Right forelimb (tissue), 1 donor: ENCODE results near the gene BRIP1.
"Not testable (repeated sequence)": the region's sequence is repeated elsewhere in the genome, so short reads cannot be mapped to it uniquely, and the experiment has no call there.

Experiments
- DNase-seq: peaks from one replicate; pipeline ENCODE4 v3.0.0-alpha.2; 2018

Gene BRIP1

DNA sequence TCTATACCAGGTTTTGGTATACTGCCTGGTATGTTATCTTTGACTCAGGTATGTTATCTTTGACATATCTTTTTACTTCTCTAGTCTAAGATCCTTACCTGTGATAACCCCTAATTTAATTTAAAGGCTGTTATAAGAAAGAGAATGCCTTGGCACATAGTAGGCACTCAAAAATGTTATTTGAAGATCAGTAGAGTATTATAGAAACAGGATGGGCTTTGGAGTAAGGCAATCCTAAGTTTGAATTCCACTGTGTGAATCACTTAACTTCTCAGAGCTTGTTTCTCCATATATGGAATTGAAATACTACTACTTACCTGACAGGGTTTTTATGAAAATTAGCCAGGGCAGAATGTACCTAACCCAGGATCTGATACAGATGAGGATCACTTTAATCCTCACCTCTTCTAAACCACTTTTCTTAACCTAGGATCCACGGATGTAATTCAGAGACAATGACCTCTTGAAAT is 1.2 kb downstream of the BRIP1 start:
- DNase-seq = no peak

DNA sequence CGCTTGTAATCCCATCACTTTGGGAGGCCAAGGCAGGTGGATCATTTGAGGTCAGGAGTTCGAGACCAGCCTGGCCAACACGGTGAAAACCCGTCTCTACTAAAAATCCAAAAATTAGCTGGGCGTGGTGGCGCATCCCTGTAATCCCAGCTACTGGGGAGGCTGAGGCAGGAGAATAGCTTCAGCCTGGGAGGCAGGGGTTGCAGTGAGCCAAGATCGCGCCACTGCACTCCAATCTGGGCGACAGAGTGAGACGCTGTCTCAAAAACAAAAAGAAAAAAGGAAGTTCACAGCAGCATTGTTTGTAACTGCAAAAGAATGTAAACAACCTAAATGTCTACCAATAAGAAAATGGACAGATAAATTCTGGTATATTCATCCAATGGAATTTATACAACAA is 2.9 kb downstream of the BRIP1 start:
- not testable (repeated sequence) for DNase-seq

DNA sequence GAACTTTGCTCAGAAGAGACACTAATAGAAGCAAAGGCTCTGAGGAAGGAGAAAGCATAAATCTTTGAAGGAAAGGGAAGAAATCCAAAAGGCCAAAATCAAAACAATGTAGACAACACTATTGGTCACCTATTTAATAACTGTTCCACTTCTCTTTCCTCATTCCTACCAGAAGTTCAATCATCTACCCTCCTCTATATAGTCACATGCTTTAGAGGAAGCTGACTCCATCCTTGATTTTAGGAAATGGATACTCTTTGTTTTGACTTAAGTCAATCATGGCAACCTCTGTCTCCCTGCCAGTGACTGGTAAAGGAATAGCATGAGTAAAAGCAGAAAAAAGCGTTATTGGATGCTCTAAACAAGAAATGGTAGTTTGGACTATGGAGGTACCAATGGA is 7.3 kb downstream of the BRIP1 start:
- no peak for DNase-seq

DNA sequence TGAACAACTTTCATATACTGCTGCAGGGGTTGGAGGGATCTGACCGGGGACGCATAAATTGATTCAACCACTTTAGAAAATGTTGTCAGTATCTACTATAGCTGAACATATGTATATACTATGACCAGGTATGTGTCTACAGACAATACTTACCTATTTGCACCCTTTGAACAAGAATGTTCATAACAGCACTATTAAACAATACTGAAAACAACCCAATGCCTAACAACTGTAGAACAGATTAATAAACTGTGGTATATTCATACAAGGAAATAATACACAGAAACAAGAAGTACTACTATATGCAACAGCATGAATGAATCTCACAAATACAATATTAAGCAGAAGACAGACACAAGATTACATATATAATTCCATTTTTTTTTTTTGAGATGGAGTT is 10.5 kb downstream of the BRIP1 start:
- DNase-seq = no peak

DNA sequence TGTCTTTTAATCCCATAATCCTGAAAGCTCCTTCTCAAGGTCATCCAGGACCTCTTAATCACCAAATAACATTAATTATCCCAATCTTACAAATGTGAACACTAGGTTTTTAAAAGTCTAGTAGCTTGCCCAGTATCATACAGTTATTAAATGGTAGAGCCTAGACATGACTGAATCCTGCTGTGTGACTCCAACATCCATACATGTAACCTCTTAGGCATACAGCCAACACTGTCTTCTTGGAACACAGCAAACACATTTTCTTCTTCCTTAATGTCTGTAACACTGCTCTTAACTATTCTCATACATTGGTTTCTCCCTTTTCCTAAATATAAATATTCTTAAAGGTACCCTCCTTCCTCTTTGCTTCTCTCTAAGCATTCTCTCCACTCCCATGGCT is 13.7 kb downstream of the BRIP1 start:
- no peak for DNase-seq

DNA sequence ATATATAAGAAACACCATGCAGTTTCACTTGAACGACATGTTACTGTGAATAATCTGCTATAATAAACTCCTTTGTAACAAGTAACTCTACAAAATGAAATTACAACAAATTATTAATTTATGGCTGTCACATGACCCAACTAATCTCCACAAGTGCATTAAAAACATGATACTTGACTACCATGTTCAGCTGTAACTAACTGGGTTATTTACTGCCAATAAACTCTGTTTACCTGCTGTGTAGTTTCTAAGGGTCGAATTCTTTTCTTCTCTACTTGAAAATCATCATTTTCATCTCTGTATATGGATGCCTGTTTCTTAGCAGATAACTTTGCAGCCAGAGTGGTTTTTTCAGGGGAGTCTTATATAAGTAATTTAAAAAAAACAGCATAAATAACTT is 14.4 kb downstream of the BRIP1 start:
- no peak for DNase-seq

DNA sequence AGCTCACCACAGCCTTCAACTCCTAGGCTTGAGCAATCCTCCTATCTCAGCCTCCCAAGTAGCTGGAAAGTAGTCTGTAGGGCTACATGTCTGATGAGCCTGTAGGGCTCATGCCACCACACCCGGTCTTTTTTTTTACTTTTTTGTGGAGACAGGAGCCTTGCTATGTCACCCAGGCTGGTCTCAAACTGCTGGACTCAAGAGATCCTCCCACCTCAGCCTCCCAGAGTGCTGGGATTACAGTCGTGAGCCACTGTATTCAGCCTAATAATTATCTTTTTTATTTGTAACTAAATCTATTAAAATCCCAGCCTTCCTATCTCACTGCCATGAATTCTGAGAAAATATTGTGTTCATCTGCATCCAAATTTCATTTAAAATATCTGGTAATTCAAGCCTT is 15.1 kb downstream of the BRIP1 start:
- DNase-seq = no peak

DNA sequence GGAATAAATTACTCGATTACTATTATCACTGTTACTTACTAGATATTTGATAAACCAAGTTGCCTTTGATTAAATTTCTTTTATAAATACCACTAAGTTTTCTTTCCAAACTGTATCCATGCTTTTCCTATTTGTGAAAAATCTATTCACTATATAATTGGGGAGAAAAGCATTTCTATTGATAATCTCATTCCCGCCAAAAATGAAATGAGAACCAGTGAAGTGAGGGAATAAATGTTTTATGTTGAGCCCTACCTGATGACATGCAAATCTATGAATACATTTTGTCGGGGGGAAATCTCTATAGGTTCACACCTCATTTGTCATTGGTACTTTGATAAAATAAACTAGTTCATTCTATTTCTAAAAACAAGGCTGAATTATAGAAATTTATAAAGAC is 15.7 kb downstream of the BRIP1 start:
- no peak for DNase-seq

DNA sequence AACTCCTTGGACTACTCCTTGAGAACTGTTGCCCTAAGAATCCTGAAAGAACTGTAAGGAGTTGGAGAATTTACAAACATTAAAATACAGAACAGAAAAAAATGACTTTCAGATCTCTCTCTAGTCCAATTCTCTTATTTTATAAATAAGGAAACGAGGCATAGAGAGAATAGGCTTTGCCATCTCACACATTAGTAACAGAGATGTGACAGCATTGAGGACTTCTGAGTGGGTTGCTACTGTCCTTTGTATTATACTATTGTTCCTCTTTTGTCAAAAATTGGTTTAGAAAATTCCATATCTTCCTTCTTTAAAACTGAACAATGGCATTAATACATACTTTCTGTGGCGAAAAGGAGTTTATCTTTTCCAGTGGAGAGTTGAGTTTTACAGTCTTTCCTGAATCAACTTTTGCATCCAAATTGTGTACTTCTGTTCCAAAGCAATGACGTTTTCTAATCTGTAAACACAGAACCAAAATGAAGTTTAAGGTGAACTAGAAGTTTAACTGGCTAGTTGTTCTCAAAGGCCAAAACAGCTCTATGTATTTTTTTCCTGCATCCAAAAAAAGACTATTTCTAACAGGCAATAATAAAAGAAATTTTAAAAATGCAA is 16.5 kb downstream of the BRIP1 start:
- DNase-seq = no peak

DNA sequence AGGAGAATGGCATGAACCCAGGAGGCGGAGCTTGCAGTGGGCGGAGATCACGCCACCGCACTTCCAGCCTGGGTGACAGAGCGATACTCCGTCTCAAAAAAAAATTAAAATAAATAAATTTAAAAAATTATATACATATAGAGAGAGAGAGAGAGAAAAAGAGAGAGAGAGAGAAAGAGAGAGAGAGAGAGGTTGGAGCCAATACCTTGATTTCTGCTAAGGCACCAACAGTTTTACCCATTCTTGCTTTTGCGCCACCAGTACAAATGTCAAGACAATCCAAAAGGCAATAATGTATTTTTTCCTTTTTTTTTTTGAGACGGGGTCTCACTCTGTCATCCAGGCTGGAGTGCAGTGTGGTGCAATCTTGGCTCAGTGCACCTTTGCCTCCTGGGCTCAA is 17.2 kb downstream of the BRIP1 start:
- DNase-seq = no peak

DNA sequence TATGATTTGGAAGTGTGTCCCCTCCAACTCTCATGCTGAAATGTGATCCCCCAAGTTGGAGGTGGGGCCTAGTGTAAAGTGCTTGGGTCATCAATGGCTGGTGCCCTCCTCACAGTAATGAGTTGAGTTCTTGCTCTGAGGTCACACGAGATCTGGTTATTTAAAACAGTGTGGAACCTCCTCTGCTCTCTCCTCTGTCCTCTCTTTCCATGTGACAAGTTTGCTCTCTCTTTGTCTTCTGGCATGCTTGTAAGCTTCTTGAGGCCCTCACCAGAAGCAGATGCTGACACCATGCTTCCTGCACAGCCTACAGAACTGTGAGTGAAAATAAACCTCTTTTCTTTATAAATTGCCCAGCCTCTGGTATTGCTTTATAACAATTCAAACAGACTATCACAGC is 19.9 kb downstream of the BRIP1 start:
- DNase-seq = no peak

DNA sequence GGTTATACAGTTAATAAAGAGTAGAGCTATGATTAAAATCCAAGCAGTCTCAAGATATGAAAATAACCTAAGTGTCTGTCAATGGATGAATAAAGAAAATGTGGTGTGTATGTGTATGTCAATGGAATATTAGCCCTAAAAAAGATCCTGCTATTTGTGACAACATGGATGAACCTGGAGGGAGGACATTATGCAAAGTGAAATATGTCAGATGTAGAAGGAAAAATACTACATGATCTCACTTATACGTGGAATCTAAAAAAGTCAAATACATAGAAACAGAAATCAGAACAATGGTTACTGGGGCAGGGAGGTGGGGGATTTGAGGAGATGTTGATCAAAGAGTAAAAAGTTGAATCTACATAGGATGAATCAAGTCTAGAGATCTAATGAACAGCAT is 20.4 kb downstream of the BRIP1 start:
- DNase-seq = no peak

DNA sequence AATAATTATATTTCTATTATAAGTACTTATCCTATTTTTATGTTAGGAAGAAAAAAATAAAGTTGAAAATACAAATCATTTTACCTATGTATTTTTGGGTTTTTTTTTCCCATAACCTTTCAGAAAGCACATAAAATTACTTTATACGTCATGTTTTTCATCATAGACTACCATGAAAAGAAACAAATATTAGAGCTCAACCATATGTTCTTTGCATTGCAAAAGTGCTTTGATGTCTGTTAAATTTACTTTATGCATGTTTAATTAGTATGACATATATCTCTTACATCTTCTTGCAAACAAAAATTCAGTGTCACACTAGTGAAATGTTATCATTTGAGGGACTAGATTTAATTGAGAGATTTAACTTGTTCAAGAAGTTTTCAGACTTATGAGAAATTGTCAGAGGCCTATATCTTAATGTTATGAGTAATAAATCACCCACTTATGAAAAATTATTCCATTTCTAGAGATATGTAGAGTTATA is 24.0 kb downstream of the BRIP1 start:
- no peak for DNase-seq

DNA sequence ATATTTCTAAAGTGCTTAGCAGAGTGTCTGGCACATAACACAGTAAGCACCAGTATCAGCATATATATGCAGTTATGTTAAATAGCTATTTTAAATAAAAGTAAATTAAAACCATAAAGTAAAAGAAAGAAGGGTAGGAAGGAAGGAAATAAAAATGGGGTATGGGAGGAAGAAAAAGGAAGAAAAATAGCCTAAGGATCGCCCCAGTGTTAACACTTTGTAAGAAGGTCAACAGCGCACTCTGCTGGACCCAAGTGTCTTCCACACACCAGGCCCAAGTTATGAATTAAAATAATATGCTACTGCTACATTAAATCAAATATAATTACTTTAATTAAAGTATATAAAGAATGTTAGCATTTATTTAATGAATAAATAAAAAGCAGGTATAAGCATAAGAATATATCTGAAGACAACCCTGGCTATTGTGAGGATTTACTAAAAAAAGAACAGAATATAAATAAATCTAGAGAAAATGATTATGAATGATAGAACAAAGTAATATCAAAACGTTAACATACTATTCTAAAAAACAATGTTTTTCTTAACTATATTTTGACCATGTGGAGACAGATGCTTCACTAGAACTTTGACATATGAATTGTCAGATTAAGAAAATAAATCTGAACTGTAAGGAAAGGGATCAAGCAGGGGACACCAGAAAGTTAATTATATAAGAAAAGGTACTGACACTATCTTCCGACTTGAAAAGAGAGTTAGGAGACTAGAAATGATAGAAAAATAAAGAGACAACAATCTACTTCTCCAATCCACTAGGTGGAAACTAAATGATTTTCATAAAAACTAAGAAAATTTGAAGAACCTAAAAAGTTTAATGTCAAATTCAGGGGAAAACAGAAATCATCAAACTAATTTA is 25.9 kb downstream of the BRIP1 start:
- peak; percentile 66 for DNase-seq

DNA sequence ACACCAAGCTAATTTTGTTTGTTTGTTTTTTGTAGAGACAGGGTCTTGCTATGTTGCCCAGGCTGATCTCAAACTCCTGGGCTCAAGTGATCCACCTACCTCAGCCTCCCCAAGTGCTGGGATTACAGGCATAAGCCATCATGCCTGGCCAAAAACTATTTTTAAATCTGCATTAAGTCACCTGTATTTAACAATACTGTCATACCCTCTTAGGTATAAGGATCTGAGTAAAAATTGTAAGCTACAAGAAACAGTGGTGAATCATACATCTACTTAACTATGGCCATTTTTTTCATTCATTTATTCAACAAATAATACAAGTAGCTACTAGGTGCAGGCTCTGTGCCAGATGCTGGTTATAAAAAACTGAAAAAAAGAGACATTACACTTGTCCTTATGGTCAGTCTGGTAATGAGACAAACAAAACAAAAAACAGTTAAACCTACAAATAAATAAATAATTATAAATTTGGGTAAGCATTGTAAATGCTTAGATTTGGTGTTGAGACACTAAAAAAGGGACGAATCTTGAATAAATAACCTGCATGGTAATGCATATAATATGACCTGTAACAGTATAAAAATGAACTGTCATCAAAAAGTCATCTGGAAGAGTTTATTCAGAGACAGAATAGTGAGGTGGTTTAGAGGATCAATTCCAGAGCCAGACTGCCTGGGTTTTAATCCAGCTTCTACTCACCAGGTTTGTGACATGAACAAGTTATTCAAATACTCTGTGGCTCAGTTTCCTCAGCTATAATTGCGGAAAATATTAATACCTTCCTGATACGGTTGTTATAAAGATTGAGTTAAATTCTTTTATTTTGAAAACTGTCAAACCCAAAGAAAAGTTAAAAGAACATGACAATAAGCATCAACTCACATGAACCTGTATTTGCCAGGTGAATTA is 26.8 kb downstream of the BRIP1 start:
- no peak for DNase-seq

DNA sequence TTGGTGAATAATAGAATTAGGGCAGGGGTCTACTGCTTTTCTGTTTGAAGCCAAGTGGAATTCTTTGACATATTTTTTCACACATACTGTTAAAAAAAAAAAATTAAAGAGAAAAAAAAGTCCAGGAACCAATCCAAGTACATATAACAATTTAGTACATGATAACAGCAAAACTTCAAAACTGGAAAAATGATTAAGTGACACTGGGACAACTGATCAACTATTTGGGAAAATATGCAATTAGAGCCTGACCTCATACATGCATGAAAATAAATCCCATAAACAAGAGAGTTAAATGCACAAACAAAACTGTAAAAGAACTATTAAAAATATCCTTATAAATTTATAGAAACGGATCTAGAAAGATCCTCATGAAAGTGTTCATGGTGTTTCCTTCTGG is 27.7 kb downstream of the BRIP1 start:
- no peak for DNase-seq

DNA sequence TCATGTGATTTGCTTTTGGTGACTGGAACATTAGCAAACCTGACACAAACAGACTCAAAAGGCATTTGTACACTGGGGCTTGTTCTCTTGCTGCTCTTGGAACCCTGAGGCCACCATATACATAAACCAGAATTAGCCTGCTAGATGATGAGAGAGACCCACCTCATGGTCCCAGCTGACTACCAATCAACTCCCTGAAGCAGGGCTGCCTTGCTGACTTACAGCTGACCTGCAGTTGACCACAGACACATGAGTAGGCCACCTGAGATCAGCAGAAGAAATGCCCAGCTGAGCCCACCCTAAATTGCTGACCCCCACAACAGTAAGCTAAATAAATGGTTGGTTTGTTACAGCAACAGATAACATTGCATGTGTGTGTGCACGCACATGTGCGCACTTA is 28.7 kb downstream of the BRIP1 start:
- DNase-seq = no peak

DNA sequence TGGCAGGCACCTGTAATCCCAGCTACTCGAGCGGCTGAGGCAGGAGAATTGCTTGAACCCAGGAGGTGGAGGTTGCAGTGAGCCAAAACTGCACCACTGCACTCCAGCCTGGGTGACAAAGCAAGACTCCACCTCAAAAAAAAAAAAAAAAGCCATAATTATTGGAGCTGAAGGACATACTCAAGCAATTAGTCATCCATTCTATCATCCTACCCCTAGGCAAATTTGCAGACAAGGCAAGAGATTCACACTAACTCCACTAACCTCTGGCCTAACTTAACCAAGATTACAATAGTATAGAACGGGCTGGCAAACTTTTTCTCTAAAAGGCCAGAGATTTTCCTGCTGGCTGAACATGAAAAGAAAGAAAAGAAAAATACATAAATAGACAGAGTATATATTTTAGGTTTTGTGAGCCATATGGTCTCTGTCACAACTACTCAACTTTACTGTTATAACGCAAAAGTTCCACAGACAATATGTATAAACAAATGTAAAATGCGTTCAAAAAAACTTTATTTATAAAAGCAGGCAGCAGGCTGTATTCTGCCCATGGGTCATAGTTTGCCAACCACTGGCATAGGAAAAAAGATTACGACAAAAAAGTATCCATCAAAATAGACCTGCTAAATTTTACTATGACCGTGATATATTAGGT is 29.7 kb downstream of the BRIP1 start:
- no peak for DNase-seq

DNA sequence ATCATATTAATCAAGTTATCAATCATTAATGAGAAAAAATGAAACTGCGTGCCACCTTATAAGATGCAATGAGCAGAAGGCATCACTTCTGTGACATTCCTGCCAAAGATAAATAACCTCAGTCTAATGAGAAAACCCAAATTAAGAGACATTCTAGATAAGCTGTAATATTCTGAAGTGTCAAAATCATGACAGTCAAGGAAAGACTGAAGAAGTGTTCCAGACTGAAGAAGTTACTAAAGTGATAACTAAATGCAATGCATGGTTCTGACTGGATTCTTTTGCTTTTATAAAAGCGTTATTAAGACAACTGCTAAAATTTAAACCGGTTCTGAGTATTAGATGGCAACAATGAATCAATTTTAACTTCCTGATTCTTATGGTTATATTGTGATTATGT is 30.9 kb downstream of the BRIP1 start:
- DNase-seq = no peak

DNA sequence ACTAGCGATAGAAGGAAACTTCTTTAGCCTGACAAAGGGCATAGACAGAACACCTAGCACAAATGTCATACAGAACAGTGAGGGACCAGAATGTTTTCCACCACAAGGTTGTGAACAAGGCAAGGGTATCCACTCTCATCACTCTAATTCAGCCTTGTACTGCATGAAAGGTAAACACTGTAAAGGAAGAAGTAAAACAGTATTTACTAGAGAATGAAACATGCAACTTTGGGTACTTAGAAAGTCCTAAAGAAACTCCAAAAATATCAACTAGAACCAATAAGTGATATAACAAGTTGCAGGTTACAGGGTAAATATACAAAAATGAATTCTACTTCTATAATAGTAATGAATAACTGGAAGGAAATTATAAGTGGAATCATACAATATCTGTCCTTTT is 32.2 kb downstream of the BRIP1 start:
- DNase-seq = no peak

DNA sequence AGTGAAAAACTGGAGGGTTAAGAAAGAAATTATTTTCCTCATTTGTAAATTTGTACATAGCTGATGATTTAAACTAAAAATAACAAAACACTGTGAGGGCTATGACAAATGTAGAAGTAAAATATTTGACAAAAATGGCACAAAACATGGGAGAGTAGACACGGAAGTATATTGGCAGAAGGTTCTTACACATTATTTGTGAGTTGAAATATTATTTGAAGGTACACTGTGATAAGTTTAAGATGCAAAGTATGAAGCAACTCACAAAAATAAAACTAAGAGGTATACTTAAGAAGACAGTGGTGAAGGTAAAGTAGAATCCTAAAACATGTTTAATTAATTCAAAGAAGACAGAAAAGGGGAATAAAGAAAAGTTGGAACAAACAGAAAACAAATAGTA is 34.6 kb downstream of the BRIP1 start:
- DNase-seq = no peak

DNA sequence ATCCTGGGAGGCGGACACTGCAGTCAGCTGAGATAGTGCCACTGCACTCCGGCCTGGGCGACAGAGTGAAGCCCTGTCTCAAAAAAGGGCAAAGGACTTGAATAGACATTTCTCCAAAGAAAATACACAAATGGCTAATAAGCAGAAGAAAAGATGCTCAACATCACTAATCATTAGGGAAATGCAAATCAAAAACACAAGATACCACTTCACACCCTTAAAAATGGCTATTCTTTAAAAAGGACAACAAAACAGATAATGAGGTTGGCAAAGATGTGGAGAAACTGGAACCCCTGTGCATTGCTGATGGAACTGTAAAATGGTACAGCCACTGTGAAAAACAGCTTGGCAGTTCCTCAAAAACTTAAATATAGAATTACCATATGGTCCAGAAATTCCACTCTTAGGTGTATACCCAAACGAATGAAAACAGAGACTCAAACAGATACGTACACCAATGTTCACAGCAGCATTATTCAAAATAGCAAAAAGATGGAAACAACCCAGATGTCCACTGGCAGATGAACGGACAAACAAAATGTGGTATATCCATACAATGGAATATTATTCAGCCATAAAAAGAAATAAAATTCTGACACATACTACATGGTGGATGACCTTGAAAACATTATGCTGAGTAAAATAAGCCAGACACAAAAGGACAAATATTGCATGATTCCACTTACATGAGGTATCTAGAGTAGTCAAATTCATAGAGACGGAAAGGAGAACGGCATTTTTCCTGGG is 35.5 kb downstream of the BRIP1 start:
- DNase-seq = no peak
